HEK293T (cell line): ENCODE data around the gene CORO1C.

Experiments used
- BHLHE40 ChIP-seq: fragments of 450-650 bp; IDR thresholded peaks from 2 replicates; pipeline ENCODE4 v1.6.1; 2016; ENCODE audit warnings: mild to moderate bottlenecking, moderate library complexity, borderline replicate concordance
- ELF4 ChIP-seq: fragments of 450-650 bp; IDR thresholded peaks from 2 replicates; pipeline ENCODE4 v1.6.1; 2017; ENCODE audit warnings: antibody characterized with exemption
- FOXM1 ChIP-seq: fragments of 450-650 bp; IDR thresholded peaks from 2 replicates; pipeline ENCODE4 v1.6.1; 2017; ENCODE audit warnings: mild to moderate bottlenecking, borderline replicate concordance
- HDGF ChIP-seq: fragments of 450-650 bp; IDR thresholded peaks from 2 replicates; pipeline ENCODE4 v1.6.1; 2017; ENCODE audit warnings: antibody characterized with exemption, borderline replicate concordance
- SUZ12 ChIP-seq: fragments of 450-650 bp; IDR thresholded peaks from 2 replicates; pipeline ENCODE4 v1.6.1; 2016; ENCODE audit warnings: mild to moderate bottlenecking
- TF ChIP-seq, protein P1 (sequence below): fragments of 450-650 bp; IDR thresholded peaks from 2 replicates; pipeline ENCODE4 v1.6.1; 2016

DNA sequence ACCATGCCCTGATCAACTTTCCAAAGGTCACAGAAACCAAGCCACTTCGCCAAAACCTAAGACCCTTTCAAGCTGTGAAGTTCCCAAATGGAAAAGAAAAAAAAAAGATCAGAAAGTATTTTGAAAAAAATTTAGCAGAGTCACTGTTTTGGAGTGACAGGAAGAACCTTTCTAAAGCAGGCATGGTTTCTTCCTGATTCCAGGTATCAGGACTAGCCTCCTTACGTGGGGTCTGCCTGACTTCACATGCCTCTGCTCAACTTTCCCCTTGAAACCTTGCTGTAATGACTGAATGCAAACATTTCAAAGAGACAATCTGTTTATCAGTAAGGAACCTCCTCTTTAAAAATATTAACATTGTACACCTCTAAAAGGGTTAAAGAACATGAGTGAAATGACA, 9.5 kb downstream of the CORO1C start:
- TF ChIP-seq, protein P1, sequence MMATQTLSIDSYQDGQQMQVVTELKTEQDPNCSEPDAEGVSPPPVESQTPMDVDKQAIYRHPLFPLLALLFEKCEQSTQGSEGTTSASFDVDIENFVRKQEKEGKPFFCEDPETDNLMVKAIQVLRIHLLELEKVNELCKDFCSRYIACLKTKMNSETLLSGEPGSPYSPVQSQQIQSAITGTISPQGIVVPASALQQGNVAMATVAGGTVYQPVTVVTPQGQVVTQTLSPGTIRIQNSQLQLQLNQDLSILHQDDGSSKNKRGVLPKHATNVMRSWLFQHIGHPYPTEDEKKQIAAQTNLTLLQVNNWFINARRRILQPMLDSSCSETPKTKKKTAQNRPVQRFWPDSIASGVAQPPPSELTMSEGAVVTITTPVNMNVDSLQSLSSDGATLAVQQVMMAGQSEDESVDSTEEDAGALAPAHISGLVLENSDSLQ = no peak
- TF ChIP-seq SUZ12 (no peak), ELF4 (no peak), HDGF (no peak), FOXM1 (no peak), BHLHE40 (no peak)
